Measurements from ENCODE around the gene PTPRC. TPM values are rescaled to one million over a fixed set of nuclear protein-coding genes. Genes with fewer than 3 reads are reported as not detected.

Gene PTPRC
- total RNA-seq, 1 experiment from 2014 or later: 0.16 TPM

- DNase-seq (ENCODE audit: low read depth): no peak
These were observed 5.0 kb downstream of the PTPRC start for GRCh38 chr1:198643808-198644207.

DNA sequence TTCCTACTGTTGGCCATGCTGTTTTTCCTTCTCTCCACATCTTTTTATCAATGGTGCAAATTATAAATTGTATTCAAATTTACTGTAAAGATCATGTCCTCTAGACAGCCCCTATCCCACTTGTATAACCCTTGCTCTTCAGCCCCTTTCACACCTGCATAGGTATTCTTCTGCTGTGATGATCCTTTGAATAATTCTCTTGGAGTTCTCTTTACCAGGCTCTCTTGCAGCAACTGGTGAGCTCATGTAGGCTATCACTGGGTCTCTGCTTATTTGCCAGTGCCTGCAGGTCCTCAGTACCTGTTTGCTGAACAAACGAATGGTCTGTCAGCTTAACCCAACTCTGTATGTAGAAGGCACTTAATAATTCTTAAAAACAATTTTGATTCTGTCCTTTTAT is 8.2 kb downstream of the PTPRC start:
- DNase-seq (ENCODE audit: low read depth): no peak

- DNase-seq (ENCODE audit: low read depth): no peak
These were observed 9.8 kb downstream of the PTPRC start for GRCh38 chr1:198648592-198648991.

DNA sequence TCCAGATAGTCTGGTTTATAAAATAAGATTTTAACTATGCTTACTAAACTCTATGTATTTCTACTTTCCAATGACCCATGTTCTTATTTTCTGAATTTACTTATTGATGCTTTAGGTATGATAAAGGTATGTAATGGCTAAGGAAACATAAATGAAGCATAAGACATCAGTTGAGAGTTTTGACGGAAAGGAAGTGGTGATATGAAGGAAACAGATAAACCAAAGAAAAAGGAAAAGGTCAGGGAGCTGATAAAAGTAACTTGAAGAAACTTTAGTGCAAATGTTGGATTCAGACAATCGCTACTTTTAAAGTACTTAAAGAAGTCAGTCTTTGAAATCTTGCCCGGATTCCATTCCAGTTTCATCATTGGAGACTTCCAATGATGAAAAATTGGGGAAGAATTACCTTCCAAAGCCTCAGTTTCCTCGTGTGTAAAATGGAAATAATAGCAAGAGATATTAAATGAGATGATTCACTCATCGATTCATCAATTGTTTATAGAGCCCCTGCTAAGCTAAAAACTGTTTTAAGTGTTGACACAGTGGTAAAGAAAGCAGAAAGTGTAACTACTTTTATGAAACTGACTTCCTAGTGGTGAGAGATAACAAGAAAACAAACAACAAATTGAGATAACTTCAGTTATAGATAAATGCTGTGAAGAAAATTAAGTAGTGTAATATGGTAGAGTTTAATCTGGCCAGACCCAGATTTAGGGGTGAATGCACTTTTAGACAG is 10.6 kb downstream of the PTPRC start:
- DNase-seq (ENCODE audit: low read depth): no peak

- no peak for DNase-seq (ENCODE audit: low read depth)
These were observed 11.1 kb downstream of the PTPRC start for GRCh38 chr1:198649968-198650338.

DNA sequence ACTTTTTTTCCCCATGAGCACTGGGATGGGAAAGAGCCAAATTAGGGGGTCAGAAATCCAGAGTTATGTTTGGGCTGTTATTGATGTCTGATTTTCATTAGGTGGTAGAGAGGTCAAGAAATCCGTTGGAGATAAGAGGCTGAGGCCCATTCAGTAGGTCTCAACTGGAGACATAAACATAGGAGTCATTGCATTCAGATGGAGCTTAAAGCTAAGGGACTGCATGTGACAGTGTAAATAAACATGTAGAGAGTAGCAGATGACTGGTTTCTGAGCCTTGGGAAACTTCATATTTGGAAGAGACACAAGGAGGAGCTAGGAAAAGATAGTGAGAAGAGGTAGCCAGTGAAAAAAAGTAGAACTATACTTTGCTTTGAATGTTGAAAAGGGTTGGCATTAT is 11.7 kb downstream of the PTPRC start:
- no peak for DNase-seq (ENCODE audit: low read depth)

GRCh38 chr1:198651650-198652400 is 13.0 kb downstream of the PTPRC start:
- DNase-seq (ENCODE audit: low read depth): no peak

- no peak for DNase-seq (ENCODE audit: low read depth)
These were observed 15.1 kb downstream of the PTPRC start for GRCh38 chr1:198653808-198654413.

GRCh38 chr1:198655459-198656121 is 16.8 kb downstream of the PTPRC start:
- no peak for DNase-seq (ENCODE audit: low read depth)

DNA sequence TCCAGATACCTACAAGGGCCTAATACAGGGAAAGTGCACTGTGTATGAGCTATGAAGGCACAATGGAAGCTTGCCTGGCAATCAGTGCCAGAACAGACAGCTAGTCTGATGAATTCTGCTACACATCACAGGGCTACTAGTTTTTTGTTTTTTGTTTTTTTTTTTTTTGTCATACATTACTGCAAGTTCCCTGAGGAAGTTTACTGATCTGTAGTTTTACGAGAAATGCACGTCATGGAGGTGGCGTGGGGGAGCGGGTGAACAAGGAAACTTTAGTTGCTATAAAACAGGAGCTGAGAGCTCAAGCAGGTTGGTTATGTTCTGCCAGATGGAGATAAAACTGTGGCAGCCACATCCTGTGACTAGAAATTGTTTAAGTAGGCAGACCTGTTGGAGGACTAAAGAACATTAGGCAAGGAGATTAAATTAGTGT is 17.7 kb downstream of the PTPRC start:
- no peak for DNase-seq (ENCODE audit: low read depth)

- DNase-seq (ENCODE audit: low read depth): peak; percentile 58
These were observed 18.8 kb downstream of the PTPRC start for GRCh38 chr1:198657550-198658064.

DNA sequence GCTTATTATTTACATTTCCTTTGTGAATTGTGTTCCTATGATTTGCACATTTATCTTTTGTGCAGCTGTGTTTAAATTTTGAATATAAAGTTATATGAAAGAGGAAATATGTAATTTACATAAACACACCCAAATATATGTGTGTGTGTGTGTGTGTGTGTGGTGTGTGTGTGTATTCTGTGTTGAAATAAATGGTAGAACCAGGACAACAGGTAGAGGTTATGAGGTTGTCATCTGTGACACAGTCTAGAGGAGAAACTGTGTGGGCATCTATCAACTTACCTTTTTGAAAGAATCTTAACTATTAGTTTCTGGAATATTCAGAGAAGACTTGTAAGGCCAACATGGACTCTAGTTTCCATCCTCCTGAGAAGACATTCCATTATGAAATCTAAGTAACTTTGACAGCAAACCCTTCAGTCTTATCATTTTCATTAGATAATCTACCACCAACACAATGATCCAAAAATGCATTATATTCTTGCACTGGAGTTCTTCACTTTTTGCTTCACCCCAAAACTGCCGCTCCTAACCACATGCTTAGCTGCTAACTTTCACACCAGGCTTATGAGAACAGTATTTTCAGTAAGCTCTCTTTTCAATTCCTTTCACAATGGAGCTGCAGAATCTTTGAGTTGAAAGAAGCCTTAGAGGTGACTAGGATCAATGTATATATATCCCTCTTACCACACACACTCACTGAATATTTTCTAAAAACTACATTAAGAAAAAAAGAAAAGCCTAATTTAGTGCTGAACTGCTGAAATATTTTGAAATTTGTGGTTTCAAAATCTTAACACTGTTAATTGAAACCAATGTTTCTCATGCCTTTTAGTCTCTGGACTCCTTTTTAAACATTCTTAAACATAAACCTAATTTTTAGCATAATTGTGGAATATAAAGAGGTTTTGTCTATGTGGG is 21.8 kb downstream of the PTPRC start:
- no peak for DNase-seq (ENCODE audit: low read depth)

GRCh38 chr1:198662821-198663220 is 24.0 kb downstream of the PTPRC start:
- DNase-seq (ENCODE audit: low read depth): no peak

DNA sequence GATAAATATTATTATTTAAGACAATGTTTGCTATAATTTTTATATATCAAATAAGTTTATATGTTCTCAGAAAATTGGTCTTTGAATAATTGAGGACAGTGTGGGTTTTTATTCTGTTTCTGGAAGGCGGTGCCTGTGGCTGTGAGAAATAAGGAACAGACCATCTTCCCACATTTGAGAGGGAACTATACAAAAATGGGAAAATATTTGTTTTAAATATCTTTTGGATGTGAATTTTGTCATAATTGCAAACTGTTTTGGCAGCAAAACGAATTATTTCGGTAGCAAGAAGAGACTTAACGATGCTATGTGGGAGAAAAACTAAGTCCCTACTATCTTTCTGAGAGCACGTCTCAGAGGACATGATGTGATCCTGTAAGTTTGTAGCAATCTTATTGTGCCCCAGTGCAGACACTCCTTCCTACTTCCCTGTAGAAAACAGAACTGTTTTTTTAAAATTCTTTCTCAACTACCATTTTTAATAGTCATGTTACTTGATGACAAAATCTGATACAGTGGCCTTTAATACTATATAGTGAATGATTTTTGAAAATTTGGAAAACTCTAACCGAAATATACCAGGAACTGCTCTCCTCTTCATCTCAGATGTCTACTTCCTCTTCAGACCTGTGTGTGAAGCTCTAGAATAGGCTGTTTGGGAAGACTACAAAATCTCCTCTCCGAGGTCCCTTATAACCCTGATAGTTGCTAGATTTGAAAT is 25.4 kb downstream of the PTPRC start:
- no peak for DNase-seq (ENCODE audit: low read depth)

- no peak for DNase-seq (ENCODE audit: low read depth)
These were observed 28.3 kb downstream of the PTPRC start for GRCh38 chr1:198667186-198667585.

GRCh38 chr1:198667807-198668206 is 29.0 kb downstream of the PTPRC start:
- DNase-seq (ENCODE audit: low read depth): no peak

DNA sequence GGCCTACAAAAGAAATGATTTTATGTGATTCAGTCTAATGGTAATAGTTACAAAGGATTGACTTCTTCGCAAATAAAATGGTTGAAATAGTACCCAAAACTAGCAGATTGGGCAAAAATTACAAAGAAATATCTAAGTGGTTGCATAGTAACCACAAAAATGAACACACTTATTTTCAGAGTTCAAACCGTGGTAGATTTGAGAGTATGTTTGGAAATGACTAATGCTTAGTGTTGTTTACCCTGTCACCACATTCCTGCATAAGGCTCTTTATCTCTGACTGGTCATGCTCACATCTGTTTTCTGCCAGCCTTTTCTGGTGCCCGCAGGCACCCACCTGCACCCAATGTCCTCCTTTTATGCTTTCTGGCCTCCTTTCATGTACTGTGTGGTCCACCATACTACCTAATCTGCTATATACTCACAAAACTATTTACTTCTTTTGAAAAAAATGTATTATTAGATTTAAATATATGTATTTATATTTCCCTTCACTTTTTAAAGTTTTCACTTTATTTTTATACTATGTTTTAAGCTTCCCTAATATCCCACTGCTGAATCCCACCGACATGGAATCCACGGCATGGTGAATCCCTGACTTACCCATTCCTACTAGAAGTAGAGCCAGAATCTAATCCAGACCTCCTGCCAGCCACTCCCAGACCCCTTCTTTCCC is 30.3 kb downstream of the PTPRC start:
- DNase-seq (ENCODE audit: low read depth): peak; percentile 95

DNA sequence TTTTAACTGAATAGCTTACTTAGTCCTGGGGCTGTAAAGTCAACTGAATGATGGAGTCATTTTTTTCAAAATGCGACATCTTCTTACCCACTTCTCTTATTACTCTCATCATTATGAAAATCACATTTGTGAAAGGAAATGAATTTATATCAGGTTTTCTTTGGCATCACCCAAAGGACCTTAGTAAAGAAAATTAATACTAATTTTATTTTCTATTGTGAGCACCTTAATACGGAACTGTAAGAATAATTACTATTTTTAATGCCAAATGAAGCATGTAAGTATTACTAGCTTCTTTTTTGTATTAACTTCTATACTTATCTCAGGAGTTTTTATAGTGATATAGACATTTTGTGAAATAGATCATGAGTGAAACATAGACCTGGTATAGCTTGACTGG is 30.9 kb downstream of the PTPRC start:
- DNase-seq (ENCODE audit: low read depth): no peak

DNA sequence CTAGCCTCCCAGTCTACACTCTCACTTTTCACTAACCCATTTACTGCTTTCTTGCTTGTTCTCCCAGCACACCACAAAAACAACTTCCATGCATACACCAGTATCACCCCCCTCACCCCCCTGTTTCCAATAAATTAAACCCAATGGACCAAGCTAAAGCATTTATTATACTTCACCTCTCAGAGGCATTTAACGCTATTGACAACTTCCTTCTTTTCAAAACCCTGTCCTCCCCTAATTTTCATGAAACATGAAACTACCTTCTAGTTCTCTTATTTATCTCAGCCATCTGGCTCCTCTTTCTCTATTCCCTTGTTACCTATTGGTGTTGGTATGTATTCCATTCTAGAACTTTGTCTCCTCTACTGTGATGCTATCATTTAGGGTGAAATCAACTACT is 32.3 kb downstream of the PTPRC start:
- DNase-seq (ENCODE audit: low read depth): no peak

Data from HT1080 (cell line).